Activated effector memory CD4-positive, alpha-beta T cell treated with Interleukin-2 at 50 U/mL for 16 hours (primary cell): ENCODE measurements around the gene PPIF.

Experiments
- DNase-seq: peaks from one replicate; pipeline ENCODE4 v3.0.0-alpha.2; 2020

Gene PPIF

GRCh38 chr10:79313911-79314439 lies 33.3 kb upstream of the PPIF start:
- DNase-seq, result no peak

- no peak for DNase-seq
Observed at GRCh38 chr10:79314761-79315601, 32.3 kb upstream of the PPIF start.

DNA sequence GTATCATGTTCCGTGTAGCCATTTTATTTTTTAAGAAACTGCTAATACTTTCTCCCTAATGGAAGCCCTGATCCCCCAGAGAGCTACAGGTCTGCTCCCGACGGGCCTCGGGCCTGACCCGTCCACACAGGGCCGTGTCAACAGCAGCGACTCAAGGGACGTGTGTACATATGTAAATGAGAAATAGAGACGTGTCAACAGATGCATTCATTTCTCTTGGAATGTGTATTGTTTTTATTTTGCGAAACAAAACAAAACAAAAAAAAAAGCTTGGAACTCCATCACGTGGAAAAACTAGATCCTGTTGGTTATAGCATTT lies 31.7 kb upstream of the PPIF start:
- no peak for DNase-seq

- no peak for DNase-seq
Observed at GRCh38 chr10:79316671-79317431, 30.4 kb upstream of the PPIF start.

GRCh38 chr10:79318369-79318768 lies 28.9 kb upstream of the PPIF start:
- DNase-seq, result no peak

GRCh38 chr10:79319115-79319771 lies 28.0 kb upstream of the PPIF start:
- no peak for DNase-seq

- DNase-seq, result no peak
Observed at GRCh38 chr10:79320316-79320715, 27.0 kb upstream of the PPIF start.

DNA sequence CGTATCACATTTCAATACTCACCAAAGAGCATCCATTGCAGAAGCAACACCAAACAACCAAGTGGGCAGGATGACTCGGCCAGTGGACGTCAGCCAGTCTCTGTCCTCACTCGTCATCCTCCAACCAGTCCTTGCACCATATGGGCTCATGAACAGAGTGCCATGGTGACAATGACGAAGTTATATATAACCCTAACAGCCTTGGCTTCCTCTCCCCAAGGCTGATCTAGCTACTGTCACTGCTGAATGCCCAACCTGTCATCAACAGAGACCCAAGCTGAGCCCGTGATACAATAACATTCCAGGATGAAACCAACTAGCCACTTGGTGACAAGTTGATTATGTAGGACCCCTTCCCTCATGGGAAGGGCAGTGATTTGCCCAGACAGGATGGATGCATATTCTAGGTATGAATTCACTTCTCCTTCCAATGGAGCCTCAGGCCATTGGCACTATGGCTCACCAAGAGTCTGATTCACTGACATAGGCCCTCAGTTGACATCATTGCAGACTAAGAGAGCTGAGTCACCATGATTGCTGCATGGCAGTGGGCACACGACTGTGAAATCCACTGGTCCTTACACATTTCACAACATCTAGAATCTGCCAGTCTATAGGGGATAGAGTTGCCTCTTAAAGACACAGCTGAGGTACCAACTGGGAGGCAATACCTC lies 26.3 kb upstream of the PPIF start:
- DNase-seq, result no peak

DNA sequence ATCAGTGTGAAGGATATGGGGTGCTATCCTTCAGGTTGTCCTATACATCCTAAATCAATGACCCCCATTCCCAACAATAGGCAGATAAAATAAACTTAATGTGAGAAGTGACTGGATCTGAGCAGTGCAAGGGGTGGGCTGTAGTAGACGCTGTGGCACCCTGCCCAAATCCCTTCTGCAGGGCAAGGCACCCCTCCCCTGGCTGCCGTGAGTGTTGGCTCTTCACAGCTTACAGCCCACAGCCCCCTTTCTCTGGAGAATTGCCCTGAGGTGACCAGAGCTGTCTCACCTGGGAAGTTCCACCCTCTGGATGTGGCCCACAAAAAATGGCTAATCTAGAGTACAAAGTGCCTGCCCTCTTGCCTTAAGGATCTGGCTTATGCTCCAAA lies 25.8 kb upstream of the PPIF start:
- DNase-seq, result no peak

DNA sequence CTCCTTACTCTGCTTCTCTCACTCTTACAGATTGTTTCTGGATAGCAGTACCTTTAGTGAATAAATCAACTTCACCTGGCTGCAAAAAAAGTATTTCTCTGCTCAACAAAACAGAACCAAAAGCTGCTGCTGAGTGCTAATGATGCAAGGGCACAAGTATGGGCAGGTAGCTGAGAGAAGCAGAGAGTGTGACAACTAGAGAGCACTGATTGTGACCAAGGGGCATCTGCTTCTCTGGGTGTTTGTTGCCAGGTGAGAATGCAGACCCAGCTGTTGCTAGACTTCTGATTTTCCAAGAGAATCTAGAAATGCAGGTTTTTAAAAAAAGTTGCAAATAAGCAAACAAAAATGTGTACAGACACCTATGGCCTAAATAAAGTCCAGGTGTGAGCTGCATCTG lies 25.3 kb upstream of the PPIF start:
- DNase-seq, result no peak

DNA sequence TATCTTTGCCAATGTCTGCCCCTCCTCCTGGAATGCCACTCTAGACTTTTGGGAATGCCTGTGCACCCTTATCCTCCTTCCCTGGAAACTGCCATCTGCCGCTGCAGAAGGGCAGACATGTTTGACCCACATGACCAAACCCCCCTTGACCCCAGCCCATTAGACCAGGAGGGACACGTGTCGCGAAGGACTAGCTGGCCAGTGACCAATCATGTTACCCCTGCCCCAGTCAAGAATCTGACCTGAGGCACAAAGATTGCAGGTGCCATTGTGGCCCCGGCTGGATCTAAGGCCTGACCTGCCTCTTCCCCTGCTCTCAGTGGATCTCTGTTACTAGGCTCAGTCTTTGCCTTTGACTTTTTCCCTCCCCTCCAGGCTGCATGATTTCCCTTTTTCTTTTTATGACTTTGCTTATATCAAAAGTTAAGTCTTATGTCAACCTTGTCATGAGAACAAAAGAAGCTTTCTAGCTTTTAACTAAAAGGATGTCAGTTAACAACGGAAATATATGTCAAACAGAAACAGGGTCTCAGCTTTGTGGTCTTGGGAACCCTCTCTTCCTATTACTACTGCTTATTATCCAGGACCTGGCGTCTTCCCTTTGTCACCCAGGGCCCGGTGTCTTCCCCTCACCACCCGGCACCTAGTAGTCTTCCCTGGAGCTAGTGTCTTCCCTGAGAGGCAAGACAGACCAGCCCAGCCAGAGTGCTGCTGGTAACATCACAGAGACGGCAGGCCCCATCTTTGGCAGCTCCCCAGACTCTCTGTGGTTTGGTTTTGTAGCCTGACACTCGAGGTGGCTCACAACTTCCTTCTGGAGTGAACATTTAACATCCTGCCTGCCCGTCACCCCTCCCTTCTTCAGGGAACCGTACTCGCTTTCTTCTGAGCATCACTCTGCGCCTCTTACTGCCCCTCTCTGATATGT lies 24.4 kb upstream of the PPIF start:
- DNase-seq, result peak; percentile 82

DNA sequence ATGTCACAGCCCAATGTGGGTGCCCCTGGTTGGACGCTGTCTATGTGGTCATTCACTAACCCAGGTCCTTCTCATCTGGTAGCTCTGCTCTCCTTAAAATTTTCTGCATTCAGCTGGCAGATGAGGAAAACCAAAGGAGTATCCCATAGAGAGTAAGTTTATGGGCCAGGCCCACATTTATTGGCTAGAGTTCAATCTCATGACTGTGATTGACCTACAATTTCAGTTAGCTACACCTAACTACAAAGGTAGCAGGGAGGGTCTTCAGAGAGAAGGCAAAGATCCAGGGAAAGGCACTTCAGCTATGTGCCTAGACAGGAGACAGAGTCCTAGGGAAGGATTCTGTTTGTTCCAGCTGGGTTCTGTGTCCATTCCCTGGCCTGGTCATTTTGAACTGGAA lies 23.7 kb upstream of the PPIF start:
- DNase-seq, result no peak

GRCh38 chr10:79324032-79324695 lies 23.1 kb upstream of the PPIF start:
- no peak for DNase-seq

GRCh38 chr10:79326361-79327089 lies 20.7 kb upstream of the PPIF start:
- DNase-seq, result no peak

DNA sequence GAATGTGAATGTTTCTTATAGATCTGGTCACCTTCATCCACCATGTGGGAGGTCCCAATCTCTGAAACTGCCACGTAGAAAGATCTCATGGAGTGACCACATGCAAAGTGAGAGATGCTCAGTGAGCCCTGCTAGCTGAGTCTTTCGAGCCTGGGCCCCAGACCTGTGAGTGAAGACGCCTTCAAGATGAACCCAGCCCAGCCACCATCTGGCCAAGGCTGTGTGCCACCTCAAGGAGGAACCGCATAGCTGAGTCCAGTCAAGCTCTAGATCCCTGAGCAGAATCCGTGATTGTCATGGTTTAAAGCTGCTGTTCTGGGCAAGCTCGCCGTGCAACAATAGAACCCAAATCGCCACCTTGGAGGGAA lies 20.2 kb upstream of the PPIF start:
- no peak for DNase-seq

DNA sequence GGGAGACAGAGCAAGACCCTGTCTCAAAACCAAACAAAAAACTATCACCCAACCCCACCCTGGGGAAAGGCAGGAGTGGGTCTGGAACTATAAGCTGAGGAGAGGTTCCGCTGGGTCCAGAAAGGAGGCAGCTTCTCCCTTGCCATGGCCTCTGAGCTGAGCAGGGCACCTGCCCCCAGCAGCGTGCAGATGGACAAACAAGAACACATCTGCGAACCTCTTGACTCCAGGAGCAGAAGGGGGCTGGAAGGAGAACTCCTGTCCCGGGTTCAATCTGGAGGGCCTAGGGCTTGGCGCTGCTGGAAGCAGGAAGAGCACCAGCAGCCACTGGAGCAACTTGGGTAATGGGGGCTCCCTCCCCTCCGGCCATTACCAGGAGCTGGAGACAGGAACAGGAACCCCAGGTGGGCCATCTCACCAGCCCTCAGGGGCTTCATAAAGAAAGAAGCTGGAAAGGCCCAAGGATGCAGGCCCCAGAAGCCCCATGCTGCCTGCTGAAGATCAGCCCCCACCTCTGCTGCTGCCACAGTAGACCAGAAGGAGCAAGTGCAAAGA lies 19.0 kb upstream of the PPIF start:
- no peak for DNase-seq

GRCh38 chr10:79328737-79329504 lies 18.3 kb upstream of the PPIF start:
- no peak for DNase-seq

- no peak for DNase-seq
Observed at GRCh38 chr10:79329529-79329928, 17.7 kb upstream of the PPIF start.

- no peak for DNase-seq
Observed at GRCh38 chr10:79331226-79331625, 16.0 kb upstream of the PPIF start.

DNA sequence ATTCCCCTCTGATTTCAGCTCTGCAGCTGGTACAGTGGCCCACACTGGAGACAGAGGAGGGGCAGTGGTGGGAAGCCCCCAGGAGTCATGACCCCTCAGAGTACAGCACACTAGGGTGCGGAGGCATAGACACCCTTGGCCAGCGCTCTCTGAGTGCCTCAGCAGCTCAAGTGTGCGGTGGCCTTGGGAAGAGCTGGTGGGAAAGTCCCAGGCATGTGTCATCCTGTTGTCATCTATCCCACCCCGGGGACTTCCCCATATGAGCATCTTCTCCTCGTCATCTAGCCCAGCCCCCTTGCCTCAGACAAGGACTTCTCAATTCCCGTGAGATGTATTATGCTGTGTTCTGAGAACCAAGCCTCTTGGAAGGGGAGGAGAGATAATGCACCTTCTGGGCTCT lies 15.6 kb upstream of the PPIF start:
- DNase-seq, result peak; percentile 60
